Kidney epithelial cell (primary cell): ENCODE measurements around the gene ZFPL1. TPM values are rescaled to one million over a fixed set of nuclear protein-coding genes. Genes with fewer than 3 reads are reported as not detected.

Experiments used
- DNase-seq: peaks from one replicate; pipeline ENCODE4 v3.0.0-alpha.2; 2010; ENCODE audit warnings: low read depth
- H3K27me3 ChIP-seq: 2 replicates; pipeline ENCODE4 v1.6.0; 2011; ENCODE audit warnings: low read length; ENCODE audit not compliant: control insufficient read depth, insufficient read depth
- H3K36me3 ChIP-seq: 2 replicates; pipeline ENCODE4 v1.5.1; 2011; ENCODE audit warnings: low read length; ENCODE audit not compliant: control insufficient read depth, insufficient read depth
- H3K4me3 ChIP-seq: 2 replicates; pipeline ENCODE4 v1.5.1; 2011; ENCODE audit warnings: low read depth, mild to moderate bottlenecking, control low read depth, low read length
- CTCF ChIP-seq: IDR thresholded peaks from 2 replicates; pipeline ENCODE4 v1.5.1; 2011; ENCODE audit warnings: mild to moderate bottlenecking, moderate library complexity, low read length, control low read depth, inconsistent platforms; ENCODE audit not compliant: insufficient read depth, poor library complexity, severe bottlenecking
- total RNA-seq: library from RNA; depleted of rRNA; stranded (reverse); fragments of >200 nt; gene quantifications from 2 replicates; pipeline ENCODE4 v1.2.3, GENCODE V29; 2015

The ZFPL1 gene
- total RNA-seq, 1 donor from 2014 or later: 49.8 TPM

GRCh38 chr11:65060913-65061408, 23.1 kb upstream of the ZFPL1 start:
- no peaks in the 10 kb centered on the region for H3K36me3 ChIP-seq
- no peak for DNase-seq
- TF ChIP-seq CTCF: peak; percentile 33

DNA sequence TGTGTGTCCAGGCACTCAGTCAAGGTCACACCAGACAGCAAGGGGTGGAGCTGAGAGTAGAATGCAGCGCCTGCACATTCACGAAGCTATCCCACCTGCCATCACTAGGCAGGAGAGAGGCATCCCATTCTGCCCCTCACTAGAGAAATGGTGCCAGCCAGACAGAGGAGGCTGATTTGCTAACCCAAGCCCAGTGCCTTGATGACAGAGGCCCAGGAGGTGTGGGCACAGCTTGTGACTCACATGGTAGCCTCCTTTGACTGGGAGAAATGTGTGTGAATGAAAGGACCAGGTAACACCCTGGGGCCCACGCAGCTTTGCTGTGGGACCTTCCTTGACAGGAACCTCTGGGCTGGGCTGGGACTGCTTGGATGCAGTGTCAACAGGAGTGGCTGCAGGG, 20.5 kb upstream of the ZFPL1 start:
- Histone ChIP-seq H3K36me3 (no peaks in the 10 kb centered on the region), H3K27me3 (no peaks in the 10 kb centered on the region), H3K4me3 (no peak overlapping the region)
- TF ChIP-seq CTCF: no peak
- DNase-seq: no peak

More at GRCh38 chr11:65060913-65061408, 23.1 kb upstream of the ZFPL1 start:
- Histone ChIP-seq H3K4me3 (no peak overlapping the region), H3K27me3 (no peaks in the 10 kb centered on the region)

GRCh38 chr11:65064847-65065240, 19.2 kb upstream of the ZFPL1 start:
- no peak overlapping the region for H3K4me3 ChIP-seq

GRCh38 chr11:65065851-65066250, 18.2 kb upstream of the ZFPL1 start:
- no peak for DNase-seq
- Histone ChIP-seq H3K4me3 (no peak overlapping the region), H3K36me3 (no peaks in the 10 kb centered on the region), H3K27me3 (no peaks in the 10 kb centered on the region)
- no peak for TF ChIP-seq CTCF

More at GRCh38 chr11:65064847-65065240, 19.2 kb upstream of the ZFPL1 start:
- Histone ChIP-seq H3K27me3 (no peaks in the 10 kb centered on the region), H3K36me3 (no peaks in the 10 kb centered on the region)
- no peak for DNase-seq
- no peak for TF ChIP-seq CTCF

DNA sequence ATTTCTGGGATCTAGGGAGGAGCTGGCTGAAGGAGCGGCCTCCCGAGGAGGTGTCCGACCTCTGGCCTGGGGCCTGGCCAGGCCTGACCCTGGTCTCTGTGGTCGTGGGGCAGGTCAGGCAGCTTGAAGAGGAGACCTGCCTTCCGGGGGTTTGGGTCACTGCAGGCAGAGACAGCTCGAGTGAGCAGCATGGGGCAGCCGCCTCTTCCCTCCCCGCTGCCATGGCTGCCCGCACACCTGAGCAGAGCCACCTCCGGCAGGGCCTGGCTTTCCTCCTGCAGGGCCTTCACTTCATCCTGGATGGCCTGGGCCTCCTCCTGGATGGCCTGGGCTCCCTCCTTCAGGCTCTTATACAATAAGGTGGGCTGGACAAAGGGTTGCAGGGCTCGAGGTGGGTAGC, 17.7 kb upstream of the ZFPL1 start:
- no peak for DNase-seq
- no peaks in the 10 kb centered on the region for H3K36me3 ChIP-seq
- no peaks in the 10 kb centered on the region for H3K27me3 ChIP-seq
- no peak for TF ChIP-seq CTCF
- no peak overlapping the region for H3K4me3 ChIP-seq

- H3K27me3 ChIP-seq: no peaks in the 10 kb centered on the region
These were observed 17.2 kb upstream of the ZFPL1 start for GRCh38 chr11:65066805-65067291.

More at GRCh38 chr11:65066805-65067291, 17.2 kb upstream of the ZFPL1 start:
- DNase-seq: no peak
- TF ChIP-seq CTCF: no peak
- Histone ChIP-seq H3K36me3 (no peaks in the 10 kb centered on the region), H3K4me3 (no peak overlapping the region)
